ENCODE results near the gene TUBGCP2. TPM values are rescaled to one million over a fixed set of nuclear protein-coding genes. Genes with fewer than 3 reads are reported as not detected.

TUBGCP2 gene
- total RNA-seq, 1 experiment from 2014 or later, result 35.4 TPM

DNA sequence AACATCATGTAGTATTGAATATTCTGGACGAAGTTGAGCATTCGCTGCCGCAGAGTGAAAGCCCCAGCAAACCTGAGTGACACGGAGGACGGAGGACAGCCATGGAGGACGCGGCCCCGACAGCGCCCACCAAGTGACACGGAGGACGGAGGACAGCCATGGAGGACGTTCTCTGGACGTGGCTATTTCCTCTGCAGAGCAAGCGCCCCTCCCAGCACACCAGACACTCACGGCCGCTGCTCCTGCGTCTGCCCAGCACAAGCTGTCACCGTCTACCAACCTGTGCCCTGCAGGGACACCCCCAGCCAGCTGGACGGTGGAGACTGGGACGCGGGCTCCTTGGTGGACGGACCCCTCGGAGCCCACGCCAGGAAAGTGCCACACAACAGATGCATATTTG is 24.7 kb downstream of the TUBGCP2 start (continued):
- TF ChIP-seq, protein P1, sequence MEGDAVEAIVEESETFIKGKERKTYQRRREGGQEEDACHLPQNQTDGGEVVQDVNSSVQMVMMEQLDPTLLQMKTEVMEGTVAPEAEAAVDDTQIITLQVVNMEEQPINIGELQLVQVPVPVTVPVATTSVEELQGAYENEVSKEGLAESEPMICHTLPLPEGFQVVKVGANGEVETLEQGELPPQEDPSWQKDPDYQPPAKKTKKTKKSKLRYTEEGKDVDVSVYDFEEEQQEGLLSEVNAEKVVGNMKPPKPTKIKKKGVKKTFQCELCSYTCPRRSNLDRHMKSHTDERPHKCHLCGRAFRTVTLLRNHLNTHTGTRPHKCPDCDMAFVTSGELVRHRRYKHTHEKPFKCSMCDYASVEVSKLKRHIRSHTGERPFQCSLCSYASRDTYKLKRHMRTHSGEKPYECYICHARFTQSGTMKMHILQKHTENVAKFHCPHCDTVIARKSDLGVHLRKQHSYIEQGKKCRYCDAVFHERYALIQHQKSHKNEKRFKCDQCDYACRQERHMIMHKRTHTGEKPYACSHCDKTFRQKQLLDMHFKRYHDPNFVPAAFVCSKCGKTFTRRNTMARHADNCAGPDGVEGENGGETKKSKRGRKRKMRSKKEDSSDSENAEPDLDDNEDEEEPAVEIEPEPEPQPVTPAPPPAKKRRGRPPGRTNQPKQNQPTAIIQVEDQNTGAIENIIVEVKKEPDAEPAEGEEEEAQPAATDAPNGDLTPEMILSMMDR (IDR thresholded peaks at IDR 0.05 in 2 of 3, conservative IDR thresholded peaks at IDR 0.05 in 1 of 3; ENCODE audit: borderline replicate concordance in 1 of 3, insufficient read depth in 1 of 3, low read depth in 2 of 3, low read length in 2 of 3), result no peak

DNA sequence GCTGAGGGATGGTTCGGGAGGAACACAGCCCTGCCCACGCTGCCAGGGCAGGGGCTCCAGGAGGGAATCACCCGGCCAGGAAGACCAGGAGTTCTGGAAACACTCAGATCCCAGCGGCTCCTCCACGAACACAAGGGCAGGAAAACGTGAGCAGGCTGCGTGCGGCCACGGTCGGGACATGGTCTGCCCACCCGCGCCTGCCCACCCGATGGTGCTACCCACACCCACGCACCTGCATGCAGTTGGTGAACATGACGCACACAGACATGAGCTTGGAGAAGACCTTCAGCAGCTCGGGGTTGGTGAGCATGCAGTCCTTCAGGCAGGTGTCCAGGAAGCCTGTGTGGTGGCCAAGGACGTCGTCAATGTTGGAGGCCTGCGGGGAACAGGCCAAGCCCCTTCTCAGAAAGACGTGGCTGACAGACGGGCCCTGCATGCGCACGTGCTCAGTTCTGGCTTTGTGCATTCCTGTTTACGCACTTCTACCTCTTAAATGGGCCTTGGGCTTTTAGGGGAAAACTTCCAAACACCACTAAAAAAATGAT is 25.8 kb downstream of the TUBGCP2 start:
- DNase-seq (ENCODE audit: low read depth, low spot score) (no peak), ATAC-seq (no peak)

More for the DNA sequence above, 25.8 kb downstream of the TUBGCP2 start:
- no peak overlapping the region for H3K9ac ChIP-seq (ENCODE audit: low read length)
- H3K27me3 ChIP-seq (ENCODE audit: insufficient read depth, low read length), result no peaks in the 10 kb centered on the region
- ChIA-PET POLR2A (no interaction called here), CTCF (no interaction called here), RAD21 (ENCODE audit: low non-redundant PET in 1 of 2, low total read pairs in 2 of 2, uncharacterized antibody in 2 of 2, unreplicated experiment in 2 of 2) (no interaction called here)
- intact Hi-C loops (cut with micrococcal nuclease), result no loop called here
- H3K9me3 ChIP-seq (ENCODE audit: control insufficient read depth in 1 of 2, insufficient read depth in 1 of 2, low read depth in 1 of 2, low read length in 2 of 2), result no peaks in the 10 kb centered on the region
- H3K9me2 ChIP-seq (ENCODE audit: insufficient read depth), result no peaks in the 10 kb centered on the region
- no peaks in the 10 kb centered on the region for H3K4me1 ChIP-seq (ENCODE audit: control insufficient read depth in 1 of 2, insufficient read depth in 2 of 2, low read length in 2 of 2)
- H3K4me3 ChIP-seq (replicated peaks in 1 of 2; ENCODE audit: low read depth in 1 of 2, low read length in 2 of 2), result no peak overlapping the region
- TF ChIP-seq TCF7L2 (IDR thresholded peaks at IDR 0.05; ENCODE audit: borderline replicate concordance, extremely low read depth, insufficient read depth, insufficient read length), result no peak
- TF ChIP-seq ZFX (IDR thresholded peaks at IDR 0.05), result no peak
- TF ChIP-seq POLR2AphosphoS5 (IDR thresholded peaks at IDR 0.05; ENCODE audit: low read depth, low read length), result no peak
- no peak for TF ChIP-seq EGR1 (IDR thresholded peaks at IDR 0.05; ENCODE audit: low read depth)
- TF ChIP-seq, protein P1 (IDR thresholded peaks at IDR 0.05 in 2 of 3, conservative IDR thresholded peaks at IDR 0.05 in 1 of 3; ENCODE audit: borderline replicate concordance in 1 of 3, insufficient read depth in 1 of 3, low read depth in 2 of 3, low read length in 2 of 3), result no peak
- TF ChIP-seq, protein P2, sequence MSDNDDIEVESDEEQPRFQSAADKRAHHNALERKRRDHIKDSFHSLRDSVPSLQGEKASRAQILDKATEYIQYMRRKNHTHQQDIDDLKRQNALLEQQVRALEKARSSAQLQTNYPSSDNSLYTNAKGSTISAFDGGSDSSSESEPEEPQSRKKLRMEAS (IDR thresholded peaks at IDR 0.05), result no peak
- no peak for TF ChIP-seq EZH2phosphoT487 (IDR thresholded peaks at IDR 0.05; ENCODE audit: borderline replicate concordance)
- no peak for TF ChIP-seq CEBPB (IDR thresholded peaks at IDR 0.05; ENCODE audit: low read depth)
- no peak for TF ChIP-seq JUND (IDR thresholded peaks at IDR 0.05)
- TF ChIP-seq, protein P3, sequence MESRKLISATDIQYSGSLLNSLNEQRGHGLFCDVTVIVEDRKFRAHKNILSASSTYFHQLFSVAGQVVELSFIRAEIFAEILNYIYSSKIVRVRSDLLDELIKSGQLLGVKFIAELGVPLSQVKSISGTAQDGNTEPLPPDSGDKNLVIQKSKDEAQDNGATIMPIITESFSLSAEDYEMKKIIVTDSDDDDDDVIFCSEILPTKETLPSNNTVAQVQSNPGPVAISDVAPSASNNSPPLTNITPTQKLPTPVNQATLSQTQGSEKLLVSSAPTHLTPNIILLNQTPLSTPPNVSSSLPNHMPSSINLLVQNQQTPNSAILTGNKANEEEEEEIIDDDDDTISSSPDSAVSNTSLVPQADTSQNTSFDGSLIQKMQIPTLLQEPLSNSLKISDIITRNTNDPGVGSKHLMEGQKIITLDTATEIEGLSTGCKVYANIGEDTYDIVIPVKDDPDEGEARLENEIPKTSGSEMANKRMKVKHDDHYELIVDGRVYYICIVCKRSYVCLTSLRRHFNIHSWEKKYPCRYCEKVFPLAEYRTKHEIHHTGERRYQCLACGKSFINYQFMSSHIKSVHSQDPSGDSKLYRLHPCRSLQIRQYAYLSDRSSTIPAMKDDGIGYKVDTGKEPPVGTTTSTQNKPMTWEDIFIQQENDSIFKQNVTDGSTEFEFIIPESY (IDR thresholded peaks at IDR 0.05; ENCODE audit: extremely low read depth, insufficient replicate concordance, low read length), result no peak
- TF ChIP-seq CBX3 (IDR thresholded peaks at IDR 0.05; ENCODE audit: low read depth), result no peak
- no peak for TF ChIP-seq SP1 (IDR thresholded peaks at IDR 0.05; ENCODE audit: low read depth)
- no peak for TF ChIP-seq ELF1 (IDR thresholded peaks at IDR 0.05; ENCODE audit: borderline replicate concordance, low read depth)
- no peak for TF ChIP-seq SRF (IDR thresholded peaks at IDR 0.05; ENCODE audit: low read depth)
- TF ChIP-seq, protein P4, sequence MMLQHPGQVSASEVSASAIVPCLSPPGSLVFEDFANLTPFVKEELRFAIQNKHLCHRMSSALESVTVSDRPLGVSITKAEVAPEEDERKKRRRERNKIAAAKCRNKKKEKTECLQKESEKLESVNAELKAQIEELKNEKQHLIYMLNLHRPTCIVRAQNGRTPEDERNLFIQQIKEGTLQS (IDR thresholded peaks at IDR 0.05), result no peak
- TF ChIP-seq SIN3A (IDR thresholded peaks at IDR 0.05; ENCODE audit: low read depth), result no peak
- TF ChIP-seq YY1 (IDR thresholded peaks at IDR 0.05; ENCODE audit: extremely low read depth, insufficient replicate concordance, low read depth, low read length), result no peak
- TF ChIP-seq RAD21 (IDR thresholded peaks at IDR 0.05; ENCODE audit: low read depth), result no peak
- no peaks in the 10 kb centered on the region for H3K79me2 ChIP-seq (ENCODE audit: insufficient read depth, low read length)
- no peak overlapping the region for H3K27ac ChIP-seq (ENCODE audit: low read depth, low read length)
- H3K4me2 ChIP-seq (ENCODE audit: low read length), result no peak overlapping the region
- BruUV-seq (replicated peaks), result no TSS peak
- H2AFZ ChIP-seq (ENCODE audit: low read depth, low read length, poor library complexity, severe bottlenecking), result no peak overlapping the region
- H4K20me1 ChIP-seq (ENCODE audit: insufficient read depth), result no peaks in the 10 kb centered on the region
- H3K36me3 ChIP-seq (ENCODE audit: control insufficient read depth in 1 of 2, insufficient read depth in 2 of 2, low read length in 2 of 2), result no peaks in the 10 kb centered on the region
